ENCODE measurements around the gene CHST13. TPM values are rescaled to one million over a fixed set of nuclear protein-coding genes. Genes with fewer than 3 reads are reported as not detected.

The CHST13 gene
- total RNA-seq, 1 experiment from 2014 or later, result 0.91 TPM

DNA sequence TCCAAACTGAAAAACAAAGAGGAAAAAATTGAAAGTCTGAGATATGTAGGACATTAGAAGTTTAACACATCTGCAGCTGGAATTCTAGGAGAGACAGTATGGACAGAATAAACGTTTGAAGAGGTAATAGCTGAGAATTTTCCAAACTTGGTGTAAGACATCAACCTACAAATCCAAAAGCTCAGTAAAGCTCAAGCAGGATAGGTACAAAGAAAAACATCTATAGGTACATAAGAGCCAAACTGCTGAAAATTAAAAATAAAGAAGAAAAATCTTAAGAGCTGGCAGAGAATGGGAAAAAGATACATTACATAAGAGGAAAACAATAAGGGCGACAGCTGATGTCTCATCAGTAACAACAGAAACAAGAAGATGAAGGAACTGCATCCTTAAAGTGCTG lies 57.6 kb downstream of the CHST13 start:
- ATAC-seq, result no peak
- intact Hi-C loops (cut with micrococcal nuclease), result no loop called here
- TF ChIP-seq CEBPB (IDR thresholded peaks at IDR 0.05; ENCODE audit: low read depth) (no peak), SIN3A (IDR thresholded peaks at IDR 0.05; ENCODE audit: low read depth) (no peak), EGR1 (IDR thresholded peaks at IDR 0.05; ENCODE audit: low read depth) (no peak), ZNF274 (IDR thresholded peaks at IDR 0.05; ENCODE audit: low read depth, low read length) (no peak), EZH2 (IDR thresholded peaks at IDR 0.05) (no peak), YY1 (IDR thresholded peaks at IDR 0.05; ENCODE audit: extremely low read depth, insufficient replicate concordance, low read depth, low read length) (no peak), ZFX (IDR thresholded peaks at IDR 0.05) (no peak)
- TF ChIP-seq, protein P1, sequence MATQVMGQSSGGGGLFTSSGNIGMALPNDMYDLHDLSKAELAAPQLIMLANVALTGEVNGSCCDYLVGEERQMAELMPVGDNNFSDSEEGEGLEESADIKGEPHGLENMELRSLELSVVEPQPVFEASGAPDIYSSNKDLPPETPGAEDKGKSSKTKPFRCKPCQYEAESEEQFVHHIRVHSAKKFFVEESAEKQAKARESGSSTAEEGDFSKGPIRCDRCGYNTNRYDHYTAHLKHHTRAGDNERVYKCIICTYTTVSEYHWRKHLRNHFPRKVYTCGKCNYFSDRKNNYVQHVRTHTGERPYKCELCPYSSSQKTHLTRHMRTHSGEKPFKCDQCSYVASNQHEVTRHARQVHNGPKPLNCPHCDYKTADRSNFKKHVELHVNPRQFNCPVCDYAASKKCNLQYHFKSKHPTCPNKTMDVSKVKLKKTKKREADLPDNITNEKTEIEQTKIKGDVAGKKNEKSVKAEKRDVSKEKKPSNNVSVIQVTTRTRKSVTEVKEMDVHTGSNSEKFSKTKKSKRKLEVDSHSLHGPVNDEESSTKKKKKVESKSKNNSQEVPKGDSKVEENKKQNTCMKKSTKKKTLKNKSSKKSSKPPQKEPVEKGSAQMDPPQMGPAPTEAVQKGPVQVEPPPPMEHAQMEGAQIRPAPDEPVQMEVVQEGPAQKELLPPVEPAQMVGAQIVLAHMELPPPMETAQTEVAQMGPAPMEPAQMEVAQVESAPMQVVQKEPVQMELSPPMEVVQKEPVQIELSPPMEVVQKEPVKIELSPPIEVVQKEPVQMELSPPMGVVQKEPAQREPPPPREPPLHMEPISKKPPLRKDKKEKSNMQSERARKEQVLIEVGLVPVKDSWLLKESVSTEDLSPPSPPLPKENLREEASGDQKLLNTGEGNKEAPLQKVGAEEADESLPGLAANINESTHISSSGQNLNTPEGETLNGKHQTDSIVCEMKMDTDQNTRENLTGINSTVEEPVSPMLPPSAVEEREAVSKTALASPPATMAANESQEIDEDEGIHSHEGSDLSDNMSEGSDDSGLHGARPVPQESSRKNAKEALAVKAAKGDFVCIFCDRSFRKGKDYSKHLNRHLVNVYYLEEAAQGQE (IDR thresholded peaks at IDR 0.05; ENCODE audit: low read depth), result no peak
- ChIA-PET CTCF (no interaction called here), POLR2A (no interaction called here), RAD21 (ENCODE audit: low non-redundant PET in 1 of 2, low total read pairs in 2 of 2, uncharacterized antibody in 2 of 2, unreplicated experiment in 2 of 2) (no interaction called here)
- DNase-seq (ENCODE audit: low read depth, low spot score), result no peak
- BruUV-seq (replicated peaks), result no TSS peak
- no peak overlapping the region for H3K27ac ChIP-seq (ENCODE audit: low read depth, low read length)
- no peaks in the 10 kb centered on the region for H3K79me2 ChIP-seq (ENCODE audit: insufficient read depth, low read length)
- H3K27me3 ChIP-seq (ENCODE audit: insufficient read depth, low read length), result no peaks in the 10 kb centered on the region
- H3K4me3 ChIP-seq (replicated peaks in 1 of 2; ENCODE audit: low read depth in 1 of 2, low read length in 2 of 2), result no peak overlapping the region
- no peaks in the 10 kb centered on the region for H3K9me2 ChIP-seq (ENCODE audit: insufficient read depth)
- no peaks in the 10 kb centered on the region for H3K9me3 ChIP-seq (ENCODE audit: control insufficient read depth in 1 of 2, insufficient read depth in 1 of 2, low read depth in 1 of 2, low read length in 2 of 2)
- no peaks in the 10 kb centered on the region for H4K20me1 ChIP-seq (ENCODE audit: insufficient read depth)
- no peaks in the 10 kb centered on the region for H3K36me3 ChIP-seq (ENCODE audit: control insufficient read depth in 1 of 2, insufficient read depth in 2 of 2, low read length in 2 of 2)
- no peaks in the 10 kb centered on the region for H3K4me1 ChIP-seq (ENCODE audit: control insufficient read depth in 1 of 2, insufficient read depth in 2 of 2, low read length in 2 of 2)
- no peak overlapping the region for H2AFZ ChIP-seq (ENCODE audit: low read depth, low read length, poor library complexity, severe bottlenecking)
- no peak overlapping the region for H3K4me2 ChIP-seq (ENCODE audit: low read length)
- no peak overlapping the region for H3K9ac ChIP-seq (ENCODE audit: low read length)

Measured in HCT116 (cell line).